HepG2 (cell line): ENCODE data around the gene CCT6A. TPM values are rescaled to one million over a fixed set of nuclear protein-coding genes. Genes with fewer than 3 reads are reported as not detected.

Source experiments
- CC2D1A ChIP-seq: sonication (generic); formaldehyde crosslinking; IDR thresholded peaks from 2 replicates; pipeline ENCODE4 v1.8.1; 2023; ENCODE audit warnings: mild to moderate bottlenecking, missing genetic modification reagents
- CCDC6 ChIP-seq: sonication (generic); formaldehyde crosslinking; IDR thresholded peaks from 2 replicates; pipeline ENCODE4 v1.8.1; 2022; ENCODE audit warnings: mild to moderate bottlenecking, missing genetic modification reagents, moderate library complexity
- DR1 ChIP-seq: sonication (generic); formaldehyde crosslinking; IDR thresholded peaks from 2 replicates; pipeline ENCODE4 v1.8.0; 2021; ENCODE audit warnings: mild to moderate bottlenecking, missing genetic modification reagents, inconsistent platforms
- ELF4 ChIP-seq: sonication (generic); formaldehyde crosslinking; IDR thresholded peaks from 2 replicates; pipeline ENCODE4 v1.5.0; 2020; ENCODE audit warnings: missing genetic modification reagents, mild to moderate bottlenecking, moderate library complexity, borderline replicate concordance
- HDAC2 ChIP-seq: sonication (generic); formaldehyde crosslinking; IDR thresholded peaks from 2 replicates; pipeline ENCODE4 v1.4.0; 2020; ENCODE audit warnings: missing genetic modification reagents
- IRF2 ChIP-seq: IDR thresholded peaks from 2 replicates; pipeline ENCODE4 v1.6.1; 2018; ENCODE audit warnings: missing genetic modification reagents, missing compliant biosample characterization
- NFKB2 ChIP-seq: sonication (generic); formaldehyde crosslinking; IDR thresholded peaks from 2 replicates; pipeline ENCODE4 v1.4.0; 2020; ENCODE audit warnings: missing genetic modification reagents, borderline replicate concordance
- SETDB1 ChIP-seq: sonication (generic); formaldehyde crosslinking; IDR thresholded peaks from 2 replicates; pipeline ENCODE4 v1.5.1; 2020; ENCODE audit warnings: missing genetic modification reagents, mild to moderate bottlenecking, borderline replicate concordance
- ZKSCAN8 ChIP-seq: IDR thresholded peaks from 2 replicates; pipeline ENCODE4 v1.6.1; 2016; ENCODE audit warnings: borderline replicate concordance, missing genetic modification reagents, missing compliant biosample characterization
- ZNF143 ChIP-seq: sonication (generic); formaldehyde crosslinking; IDR thresholded peaks from 2 replicates; pipeline ENCODE4 v1.4.0; 2020; ENCODE audit warnings: missing genetic modification reagents
- ZNF234 ChIP-seq: sonication (generic); formaldehyde crosslinking; conservative IDR thresholded peaks from 2 replicates; pipeline ENCODE4 v1.5.1; 2020; ENCODE audit warnings: mild to moderate bottlenecking, missing genetic modification reagents
- ZNF446 ChIP-seq: sonication (generic); formaldehyde crosslinking; IDR thresholded peaks from 2 replicates; pipeline ENCODE4 v1.5.0; 2020; ENCODE audit warnings: mild to moderate bottlenecking, missing genetic modification reagents
- ZNF616 ChIP-seq: sonication (generic); formaldehyde crosslinking; IDR thresholded peaks from 2 replicates; pipeline ENCODE4 v1.5.0; 2020; ENCODE audit warnings: low read depth, mild to moderate bottlenecking, missing genetic modification reagents
- ZNF761 ChIP-seq: sonication (generic); formaldehyde crosslinking; conservative IDR thresholded peaks from 2 replicates; pipeline ENCODE4 v1.4.0; 2020; ENCODE audit warnings: mild to moderate bottlenecking, missing genetic modification reagents
- polyA plus RNA-seq, 8 experiments: library from polyadenylated mRNA; depleted of rRNA in 3 of 8; stranded (reverse) in 7 of 8; unstranded in 1 of 8; fragments of >200 nt; fragmentation: Illumina TruSeq in 4 of 8; extraction: Trizol in 4 of 8; gene quantifications; 2 replicates each; pipeline versions ENCODE4 v1.2.1 to v1.2.3, GENCODE V29; 2011 to 2016; ENCODE audit warnings: low read depth in 4 of 8, missing spikeins in 1 of 8, mixed read lengths in 1 of 8; ENCODE audit not compliant: insufficient read depth in 1 of 8
- total RNA-seq, 5 experiments: library from RNA; depleted of rRNA; stranded (reverse); fragments of >200 nt; fragmentation: Illumina TruSeq; extraction: Trizol; gene quantifications; 2 replicates each; pipeline ENCODE4 v1.2.3, GENCODE V29; 2016; ENCODE audit warnings: low read depth in 1 of 5
- TF ChIP-seq, protein P1 (sequence below): sonication (generic); formaldehyde crosslinking; IDR thresholded peaks from 2 replicates; pipeline ENCODE4 v1.5.0; 2020; ENCODE audit warnings: missing genetic modification reagents, mild to moderate bottlenecking, borderline replicate concordance
- TF ChIP-seq, protein P2 (sequence below): sonication (generic); formaldehyde crosslinking; IDR thresholded peaks from 2 replicates; pipeline ENCODE4 v1.4.0; 2020; ENCODE audit warnings: missing genetic modification reagents, borderline replicate concordance
- TF ChIP-seq, protein P3 (sequence below): sonication (generic); formaldehyde crosslinking; IDR thresholded peaks from 2 replicates; pipeline ENCODE4 v1.5.0; 2020; ENCODE audit warnings: mild to moderate bottlenecking, low read depth, missing genetic modification reagents, borderline replicate concordance
- TF ChIP-seq, protein P4 (sequence below): sonication (generic); formaldehyde crosslinking; IDR thresholded peaks from 2 replicates; pipeline ENCODE4 v1.8.1; 2022; ENCODE audit warnings: mild to moderate bottlenecking, missing genetic modification reagents
- TF ChIP-seq, protein P5 (sequence below): sonication (generic); formaldehyde crosslinking; IDR thresholded peaks from 2 replicates; pipeline ENCODE4 v1.4.0; 2020; ENCODE audit warnings: missing genetic modification reagents

The CCT6A gene
- total and polyA plus RNA-seq, 2 of the 13 experiments (the other 11 are each of a cell fraction or from before 2014, with no cell fraction given): 219 to 292 TPM

DNA sequence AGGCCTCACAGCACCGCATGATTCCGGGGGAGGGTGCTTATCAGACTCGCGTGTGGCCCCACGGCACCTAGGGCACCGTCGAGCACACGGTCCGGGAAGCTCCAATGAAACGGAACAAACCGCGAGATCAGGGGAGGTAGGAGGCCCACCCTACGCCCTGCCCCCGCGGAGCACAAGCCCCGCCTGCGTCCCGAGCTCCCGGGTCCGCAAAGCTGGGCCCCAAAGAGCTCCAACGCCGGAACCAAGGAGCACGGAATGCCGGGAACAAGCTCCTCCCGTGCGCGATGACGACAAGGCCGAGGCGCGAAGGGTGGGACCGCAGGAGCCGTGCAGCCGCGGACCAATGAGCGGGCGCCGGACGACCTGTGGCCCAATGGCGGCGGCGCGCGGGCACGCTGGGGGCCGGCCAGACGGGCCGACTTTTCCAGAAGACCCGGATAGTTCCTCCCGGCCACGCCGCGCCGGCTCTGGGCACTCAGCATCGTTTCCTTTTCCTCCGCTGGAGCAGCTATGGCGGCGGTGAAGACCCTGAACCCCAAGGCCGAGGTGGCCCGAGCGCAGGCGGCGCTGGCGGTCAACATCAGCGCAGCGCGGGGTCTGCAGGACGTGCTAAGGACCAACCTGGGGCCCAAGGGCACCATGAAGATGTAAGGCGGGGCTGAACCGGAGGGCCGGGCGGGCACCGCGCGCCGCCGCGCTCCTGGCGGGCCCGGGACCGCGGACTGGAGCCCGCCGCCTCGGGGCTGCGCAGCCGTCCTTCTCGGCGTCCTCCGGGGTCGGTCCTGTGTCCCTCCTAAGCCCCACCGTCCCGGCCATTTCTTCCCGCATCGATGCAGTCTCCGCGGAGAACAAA, at the start of gene CCT6A, which contains the start of gene PSPH (continued):
- TF ChIP-seq IRF2 (CRISPR knock-in tag): peak; percentile 89
- TF ChIP-seq ZNF446: no peak
- TF ChIP-seq, protein P1, sequence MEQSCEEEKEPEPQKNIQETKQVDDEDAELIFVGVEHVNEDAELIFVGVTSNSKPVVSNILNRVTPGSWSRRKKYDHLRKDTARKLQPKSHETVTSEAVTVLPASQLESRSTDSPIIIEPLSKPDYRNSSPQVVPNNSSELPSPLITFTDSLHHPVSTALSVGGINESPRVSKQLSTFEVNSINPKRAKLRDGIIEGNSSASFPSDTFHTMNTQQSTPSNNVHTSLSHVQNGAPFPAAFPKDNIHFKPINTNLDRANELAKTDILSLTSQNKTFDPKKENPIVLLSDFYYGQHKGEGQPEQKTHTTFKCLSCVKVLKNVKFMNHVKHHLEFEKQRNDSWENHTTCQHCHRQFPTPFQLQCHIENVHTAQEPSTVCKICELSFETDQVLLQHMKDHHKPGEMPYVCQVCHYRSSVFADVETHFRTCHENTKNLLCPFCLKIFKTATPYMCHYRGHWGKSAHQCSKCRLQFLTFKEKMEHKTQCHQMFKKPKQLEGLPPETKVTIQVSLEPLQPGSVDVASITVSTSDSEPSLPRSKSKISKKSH (CRISPR knock-in tag): no peak
- 0 out of 2 replicates have a peak, but pooled peaks have one; percentile 11 for TF ChIP-seq ELF4 (CRISPR knock-in tag)
- TF ChIP-seq NFKB2: peak; percentile 84
- TF ChIP-seq ZNF234 (CRISPR knock-in tag): no peak; the same call in 1 of the 2 replicates
- TF ChIP-seq, protein P2, sequence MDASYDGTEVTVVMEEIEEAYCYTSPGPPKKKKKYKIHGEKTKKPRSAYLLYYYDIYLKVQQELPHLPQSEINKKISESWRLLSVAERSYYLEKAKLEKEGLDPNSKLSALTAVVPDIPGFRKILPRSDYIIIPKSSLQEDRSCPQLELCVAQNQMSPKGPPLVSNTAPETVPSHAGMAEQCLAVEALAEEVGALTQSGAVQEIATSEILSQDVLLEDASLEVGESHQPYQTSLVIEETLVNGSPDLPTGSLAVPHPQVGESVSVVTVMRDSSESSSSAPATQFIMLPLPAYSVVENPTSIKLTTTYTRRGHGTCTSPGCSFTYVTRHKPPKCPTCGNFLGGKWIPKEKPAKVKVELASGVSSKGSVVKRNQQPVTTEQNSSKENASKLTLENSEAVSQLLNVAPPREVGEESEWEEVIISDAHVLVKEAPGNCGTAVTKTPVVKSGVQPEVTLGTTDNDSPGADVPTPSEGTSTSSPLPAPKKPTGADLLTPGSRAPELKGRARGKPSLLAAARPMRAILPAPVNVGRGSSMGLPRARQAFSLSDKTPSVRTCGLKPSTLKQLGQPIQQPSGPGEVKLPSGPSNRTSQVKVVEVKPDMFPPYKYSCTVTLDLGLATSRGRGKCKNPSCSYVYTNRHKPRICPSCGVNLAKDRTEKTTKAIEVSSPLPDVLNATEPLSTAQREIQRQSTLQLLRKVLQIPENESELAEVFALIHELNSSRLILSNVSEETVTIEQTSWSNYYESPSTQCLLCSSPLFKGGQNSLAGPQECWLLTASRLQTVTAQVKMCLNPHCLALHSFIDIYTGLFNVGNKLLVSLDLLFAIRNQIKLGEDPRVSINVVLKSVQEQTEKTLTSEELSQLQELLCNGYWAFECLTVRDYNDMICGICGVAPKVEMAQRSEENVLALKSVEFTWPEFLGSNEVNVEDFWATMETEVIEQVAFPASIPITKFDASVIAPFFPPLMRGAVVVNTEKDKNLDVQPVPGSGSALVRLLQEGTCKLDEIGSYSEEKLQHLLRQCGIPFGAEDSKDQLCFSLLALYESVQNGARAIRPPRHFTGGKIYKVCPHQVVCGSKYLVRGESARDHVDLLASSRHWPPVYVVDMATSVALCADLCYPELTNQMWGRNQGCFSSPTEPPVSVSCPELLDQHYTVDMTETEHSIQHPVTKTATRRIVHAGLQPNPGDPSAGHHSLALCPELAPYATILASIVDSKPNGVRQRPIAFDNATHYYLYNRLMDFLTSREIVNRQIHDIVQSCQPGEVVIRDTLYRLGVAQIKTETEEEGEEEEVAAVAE (CRISPR knock-in tag): no peak
- no peak for TF ChIP-seq CC2D1A (CRISPR knock-in tag)
- TF ChIP-seq, protein P3, sequence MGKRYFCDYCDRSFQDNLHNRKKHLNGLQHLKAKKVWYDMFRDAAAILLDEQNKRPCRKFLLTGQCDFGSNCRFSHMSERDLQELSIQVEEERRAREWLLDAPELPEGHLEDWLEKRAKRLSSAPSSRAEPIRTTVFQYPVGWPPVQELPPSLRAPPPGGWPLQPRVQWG: no peak
- no peak for TF ChIP-seq SETDB1 (CRISPR knock-in tag)
- TF ChIP-seq DR1 (CRISPR knock-in tag): peak; percentile 95
- 0 out of 2 replicates have a peak, but pooled peaks have one; percentile 29 for TF ChIP-seq ZNF616 (CRISPR knock-in tag)
- TF ChIP-seq ZKSCAN8: peak; percentile 59; the same call in 1 of the 2 replicates
- TF ChIP-seq ZNF761 (CRISPR knock-in tag): no peak
- TF ChIP-seq ZNF143 (CRISPR knock-in tag): peak; percentile 91
- TF ChIP-seq, protein P4, sequence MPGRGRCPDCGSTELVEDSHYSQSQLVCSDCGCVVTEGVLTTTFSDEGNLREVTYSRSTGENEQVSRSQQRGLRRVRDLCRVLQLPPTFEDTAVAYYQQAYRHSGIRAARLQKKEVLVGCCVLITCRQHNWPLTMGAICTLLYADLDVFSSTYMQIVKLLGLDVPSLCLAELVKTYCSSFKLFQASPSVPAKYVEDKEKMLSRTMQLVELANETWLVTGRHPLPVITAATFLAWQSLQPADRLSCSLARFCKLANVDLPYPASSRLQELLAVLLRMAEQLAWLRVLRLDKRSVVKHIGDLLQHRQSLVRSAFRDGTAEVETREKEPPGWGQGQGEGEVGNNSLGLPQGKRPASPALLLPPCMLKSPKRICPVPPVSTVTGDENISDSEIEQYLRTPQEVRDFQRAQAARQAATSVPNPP (CRISPR knock-in tag): no peak
- peak; percentile 82 for TF ChIP-seq HDAC2 (CRISPR knock-in tag)
- TF ChIP-seq, protein P5, sequence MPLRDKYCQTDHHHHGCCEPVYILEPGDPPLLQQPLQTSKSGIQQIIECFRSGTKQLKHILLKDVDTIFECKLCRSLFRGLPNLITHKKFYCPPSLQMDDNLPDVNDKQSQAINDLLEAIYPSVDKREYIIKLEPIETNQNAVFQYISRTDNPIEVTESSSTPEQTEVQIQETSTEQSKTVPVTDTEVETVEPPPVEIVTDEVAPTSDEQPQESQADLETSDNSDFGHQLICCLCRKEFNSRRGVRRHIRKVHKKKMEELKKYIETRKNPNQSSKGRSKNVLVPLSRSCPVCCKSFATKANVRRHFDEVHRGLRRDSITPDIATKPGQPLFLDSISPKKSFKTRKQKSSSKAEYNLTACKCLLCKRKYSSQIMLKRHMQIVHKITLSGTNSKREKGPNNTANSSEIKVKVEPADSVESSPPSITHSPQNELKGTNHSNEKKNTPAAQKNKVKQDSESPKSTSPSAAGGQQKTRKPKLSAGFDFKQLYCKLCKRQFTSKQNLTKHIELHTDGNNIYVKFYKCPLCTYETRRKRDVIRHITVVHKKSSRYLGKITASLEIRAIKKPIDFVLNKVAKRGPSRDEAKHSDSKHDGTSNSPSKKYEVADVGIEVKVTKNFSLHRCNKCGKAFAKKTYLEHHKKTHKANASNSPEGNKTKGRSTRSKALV: no peak
- TF ChIP-seq CCDC6 (CRISPR knock-in tag): peak; percentile 93
